Urothelium cell line (cell line): ENCODE data around the gene CYB5B.
A peak's percentile ranks its signal among the peaks of the same experiment; 100 is the strongest.
"Not testable (repeated sequence)": the region's sequence is repeated elsewhere in the genome, so short reads cannot be mapped to it uniquely, and the experiment has no call there.

ENCODE experiments used
- DNase-seq: peaks from one replicate; pipeline ENCODE4 v3.0.0; 2011; ENCODE audit warnings: low spot score, mixed read lengths
- FAIRE-seq: peaks from 2 replicates; lab custom pipeline; 2011; peaks lifted over from hg19 to GRCh38; lab: Jason Lieb, UNC

CYB5B gene

DNA sequence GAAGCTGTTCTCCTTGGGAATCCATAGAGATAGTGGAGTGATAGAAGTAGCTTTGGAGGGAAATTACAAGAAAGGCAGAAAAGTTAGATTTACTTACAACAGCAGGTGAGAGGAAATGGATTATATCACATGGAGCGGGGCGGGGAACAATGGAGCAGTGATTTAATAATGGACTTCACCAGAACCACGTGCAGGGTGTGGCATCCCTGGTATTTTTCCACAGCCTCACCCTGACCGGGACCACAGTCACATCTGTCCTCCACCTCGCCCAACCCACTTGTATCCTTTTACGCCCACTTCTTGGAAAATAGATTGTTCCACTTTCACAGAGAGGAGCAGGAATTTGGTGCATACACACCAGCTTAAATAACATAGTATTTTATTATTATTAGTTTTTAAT is 15.9 kb upstream of the CYB5B start:
- DNase-seq (peak; percentile 38), FAIRE-seq (no peak)

DNA sequence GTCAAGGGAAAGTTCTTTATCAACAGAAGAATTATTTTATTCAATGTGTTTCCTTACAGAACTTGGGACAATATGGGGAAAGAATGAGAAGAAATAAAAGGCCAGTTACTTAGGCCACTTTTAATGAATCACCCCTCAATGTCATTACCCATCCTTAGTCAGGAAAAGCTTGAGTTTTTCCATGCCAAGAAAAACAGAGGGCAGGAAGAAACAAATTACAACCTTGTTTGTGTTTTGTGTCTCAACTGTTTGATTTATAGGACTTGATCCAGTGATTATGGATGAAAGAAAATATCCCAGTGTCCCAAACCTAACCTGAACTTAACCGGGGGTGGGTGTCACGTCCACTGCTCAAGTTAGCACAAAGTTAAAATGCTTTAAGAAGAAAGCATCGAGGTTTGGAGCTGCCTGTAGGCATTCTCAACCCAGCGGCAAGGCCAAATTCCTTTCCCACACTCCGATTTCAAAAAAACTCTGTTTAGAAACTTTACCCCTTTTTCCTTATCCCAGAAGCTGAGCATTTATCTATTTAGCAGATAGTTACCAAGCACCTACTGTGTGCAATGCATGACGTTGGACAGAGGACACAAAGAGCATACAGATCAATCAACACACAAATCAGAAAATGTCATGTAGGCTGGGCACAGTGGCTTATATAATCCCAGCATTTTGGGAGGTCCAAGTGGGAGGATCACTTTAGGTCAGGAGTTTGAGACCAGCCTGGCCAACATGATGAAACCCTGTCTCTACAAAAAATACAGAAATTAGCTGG is 14.0 kb upstream of the CYB5B start:
- no peak for DNase-seq
- FAIRE-seq, result no peak

DNA sequence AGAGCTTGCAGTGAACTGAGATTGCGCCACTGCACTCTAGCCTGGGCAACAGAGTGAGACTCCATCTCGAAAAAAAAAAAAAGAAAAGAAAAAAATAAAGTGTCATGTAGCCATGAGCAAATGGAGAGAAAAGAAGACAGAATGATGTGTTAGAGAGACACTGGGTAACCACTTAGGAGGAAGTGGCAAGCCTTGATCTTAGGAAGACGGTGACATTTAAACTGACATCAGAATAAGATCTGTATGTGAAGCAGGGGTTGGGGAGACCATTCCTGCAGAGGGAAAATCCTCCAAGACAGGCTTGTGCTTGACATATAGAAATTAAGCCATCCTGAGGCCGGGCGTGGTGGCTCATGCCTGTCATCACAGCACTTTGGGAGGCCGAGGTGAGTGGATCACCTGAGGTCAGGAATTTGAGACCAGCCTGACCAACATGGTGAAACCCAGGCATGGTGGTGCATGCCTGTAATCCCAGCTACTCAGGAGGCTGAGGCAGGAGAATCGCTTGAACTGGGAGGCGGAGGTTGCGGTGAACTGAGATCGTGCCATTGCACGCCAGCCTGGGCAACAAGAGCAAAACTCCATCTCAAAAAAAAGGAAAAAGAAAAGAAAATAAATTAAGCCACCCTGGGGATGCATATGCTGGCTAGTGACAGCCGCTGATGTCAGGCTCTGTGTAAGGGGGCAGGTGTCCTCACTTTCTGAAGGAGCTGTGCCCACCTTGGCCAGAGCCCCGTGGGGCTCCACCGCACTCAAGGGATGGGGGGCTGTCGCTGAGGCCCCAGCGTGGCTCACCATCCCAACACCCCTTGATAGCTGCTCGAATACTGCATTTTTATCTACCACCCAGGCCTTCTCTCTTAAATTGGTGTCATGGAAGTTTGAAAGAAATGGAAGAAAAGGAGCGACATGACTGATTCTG is 13.1 kb upstream of the CYB5B start:
- DNase-seq (no peak), FAIRE-seq (no peak)

DNA sequence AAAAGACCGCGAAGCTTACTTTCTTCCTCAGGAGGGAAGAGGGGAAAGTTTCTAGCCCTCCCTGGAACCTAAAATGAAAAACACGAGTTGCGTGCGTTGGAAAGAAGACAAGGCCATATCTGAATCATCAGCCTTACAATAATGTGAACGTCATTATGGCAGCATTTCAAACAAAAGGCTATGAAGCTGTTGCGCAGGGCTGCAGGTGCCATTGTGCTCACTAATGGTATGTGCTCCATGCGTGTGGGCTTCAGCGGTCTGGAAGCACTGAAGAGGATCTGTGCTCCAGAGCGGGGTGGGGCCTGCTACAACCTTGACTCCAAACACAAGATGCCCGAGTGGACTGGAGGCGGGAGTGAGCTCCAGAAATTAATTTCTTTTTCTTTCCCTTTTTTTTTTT is 12.1 kb upstream of the CYB5B start:
- DNase-seq (no peak), FAIRE-seq (no peak)

DNA sequence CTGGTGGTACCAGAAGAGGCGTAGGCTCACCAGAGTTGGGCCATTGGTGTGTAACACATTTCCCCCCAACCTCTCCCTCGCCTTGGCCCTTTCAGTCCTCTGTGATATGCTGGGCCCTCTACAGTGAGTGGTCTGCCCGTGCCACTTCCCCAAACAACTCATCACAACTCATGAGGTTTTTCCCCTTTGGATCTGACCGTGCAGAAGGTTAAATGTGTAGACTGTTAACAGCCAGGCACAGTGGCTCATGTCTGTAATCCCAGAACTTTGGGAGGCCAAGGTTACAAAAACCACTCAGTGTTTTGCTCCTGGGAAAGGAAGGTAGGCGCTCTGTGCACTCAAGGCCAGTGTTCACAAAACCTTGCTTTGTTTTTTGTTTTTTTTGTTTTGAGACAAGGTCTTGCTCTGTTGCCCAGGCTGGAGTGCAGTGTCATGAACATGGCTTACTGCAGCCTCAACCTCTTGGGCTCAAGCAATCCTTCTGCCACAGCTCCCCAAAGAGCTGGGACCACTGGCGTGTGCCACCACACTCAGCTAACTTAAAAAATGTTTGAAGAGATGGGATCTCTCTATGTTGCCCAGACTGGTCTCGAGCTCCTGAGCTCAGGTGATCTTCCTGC is 11.3 kb upstream of the CYB5B start:
- no peak for DNase-seq
- no peak for FAIRE-seq

DNA sequence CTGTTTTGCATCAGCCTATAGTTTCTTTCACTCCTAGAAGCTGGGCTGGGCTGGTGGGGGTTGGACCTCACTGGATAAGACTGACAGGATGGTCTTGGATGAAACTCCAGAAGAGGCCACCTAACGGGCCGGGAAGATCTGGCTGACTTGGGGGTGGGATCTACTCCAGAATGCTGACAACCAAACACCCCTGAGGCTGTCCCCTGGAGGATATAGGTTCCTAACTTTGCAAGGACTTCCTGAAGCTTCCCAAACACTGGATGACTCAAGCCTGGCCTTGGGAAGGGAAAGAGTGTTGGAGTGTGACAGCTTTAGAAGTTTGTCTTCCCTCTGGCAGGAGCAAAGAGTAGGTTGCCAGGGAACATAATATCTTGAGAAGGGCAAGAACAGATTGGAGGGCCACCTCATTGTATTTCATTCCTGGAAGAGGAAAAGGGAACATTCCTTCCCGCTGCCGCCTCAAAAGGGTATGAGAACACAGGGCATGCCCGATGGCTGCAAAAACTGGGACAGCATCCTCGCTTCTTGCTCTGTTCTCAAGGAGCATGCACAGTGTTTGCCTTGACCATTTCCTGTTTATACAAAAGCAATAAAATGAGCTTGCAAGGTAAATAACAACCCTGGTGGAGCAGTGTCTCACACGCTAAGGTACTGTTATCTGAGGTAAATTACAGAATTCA is 6.8 kb upstream of the CYB5B start:
- no peak for FAIRE-seq
- DNase-seq, result no peak

DNA sequence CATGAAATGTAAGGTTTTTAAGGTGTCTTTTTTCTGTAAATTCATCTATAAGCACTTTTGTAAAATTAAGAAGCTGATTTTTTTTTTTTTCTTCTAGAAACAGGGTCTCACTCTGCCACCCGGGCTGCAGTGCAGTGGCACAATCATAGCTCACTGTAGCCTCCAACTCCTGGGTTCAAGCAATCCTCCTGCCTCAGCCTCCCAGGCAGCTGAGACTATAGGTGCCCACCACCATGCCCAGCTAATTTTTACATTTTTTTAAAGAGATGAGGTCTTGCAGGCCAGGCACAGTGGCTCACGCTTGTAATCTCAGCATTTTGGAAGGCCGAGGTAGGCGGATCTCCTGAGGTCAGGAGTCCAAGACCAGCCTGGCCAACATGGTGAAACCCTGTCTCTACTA is 4.5 kb upstream of the CYB5B start:
- no peak for FAIRE-seq

DNA sequence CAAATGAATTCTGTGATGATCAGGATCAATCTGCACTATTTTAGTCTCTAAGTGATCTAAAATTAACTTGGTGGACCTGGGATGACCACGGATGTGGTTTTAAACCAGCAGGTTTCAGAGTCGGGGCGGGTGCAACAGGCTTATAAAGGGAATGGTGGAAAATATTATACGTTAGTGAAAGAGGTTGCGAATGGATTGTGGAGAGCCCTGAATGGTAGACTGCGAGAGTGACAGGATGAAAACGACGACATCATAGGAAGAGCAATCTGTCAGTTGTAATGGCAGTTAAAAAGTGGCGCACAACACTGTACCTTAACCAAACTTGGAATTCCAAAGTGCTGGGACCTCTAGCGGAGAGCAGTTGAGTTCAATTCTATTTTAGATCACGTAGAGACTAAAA is 1.2 kb upstream of the CYB5B start:
- DNase-seq, result no peak
- FAIRE-seq, result no peak

More for the DNA sequence above, 4.5 kb upstream of the CYB5B start:
- no peak for DNase-seq

DNA sequence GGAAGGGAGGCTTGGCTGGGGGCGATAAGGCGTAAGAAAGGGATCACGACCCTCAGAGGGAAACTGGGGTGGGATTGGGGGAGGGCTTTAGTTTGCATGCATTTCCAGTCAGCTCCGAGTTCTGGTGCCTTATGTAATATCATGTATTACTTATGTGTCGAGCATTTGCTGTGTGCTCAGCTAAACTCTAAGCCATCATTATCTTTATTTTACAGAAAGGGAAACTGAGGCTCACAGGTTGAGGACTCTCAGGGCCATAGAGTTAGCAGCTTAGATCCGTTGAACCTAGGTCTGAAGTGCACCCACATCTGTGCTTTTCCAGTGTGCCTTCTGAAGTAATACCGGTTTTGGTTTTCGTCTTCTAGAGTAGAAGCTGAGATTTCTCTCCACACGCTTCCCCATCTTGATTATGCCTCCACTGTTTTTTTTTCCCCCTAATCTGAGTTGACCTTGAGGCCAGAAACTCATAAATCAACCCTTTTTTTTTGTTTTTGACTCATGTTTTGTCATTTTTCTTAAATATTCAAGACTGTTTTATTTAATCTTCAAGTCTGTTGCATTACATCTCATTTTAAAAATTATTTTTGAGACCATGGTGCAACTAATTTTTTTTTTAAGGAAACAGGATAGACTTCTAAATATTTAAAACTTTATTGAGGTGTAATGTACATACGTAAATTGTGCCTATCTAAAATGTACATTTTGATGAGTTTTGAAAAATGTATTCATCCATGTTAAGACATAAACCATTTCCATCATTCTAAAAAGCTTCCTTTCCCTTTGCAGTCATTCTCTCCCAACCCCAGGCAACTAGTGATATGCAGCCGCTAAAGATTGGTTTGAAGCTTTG is 741 bp downstream of the CYB5B start:
- no peak for DNase-seq

DNA sequence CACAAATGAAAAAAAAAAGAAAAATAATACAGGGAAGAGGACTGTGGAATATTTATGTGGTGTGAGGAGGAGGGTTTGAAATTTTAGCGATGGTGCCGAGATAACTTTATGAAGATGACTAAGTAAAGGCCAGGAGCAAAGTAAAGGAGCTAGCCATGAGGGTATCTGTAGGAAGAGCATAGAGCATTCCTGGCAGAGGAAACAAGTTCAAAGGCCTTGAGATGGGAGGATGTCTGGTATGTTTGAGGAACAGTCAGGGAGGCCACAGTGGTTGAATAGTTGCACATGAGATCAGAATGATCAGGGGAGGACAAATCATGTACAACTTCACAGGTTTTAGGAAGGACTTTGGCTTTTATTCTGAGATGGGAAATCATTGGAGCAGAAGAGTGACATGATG is 4.2 kb downstream of the CYB5B start:
- no peak for DNase-seq
- FAIRE-seq, result no peak

More for the DNA sequence above, 741 bp downstream of the CYB5B start:
- FAIRE-seq, result no peak

DNA sequence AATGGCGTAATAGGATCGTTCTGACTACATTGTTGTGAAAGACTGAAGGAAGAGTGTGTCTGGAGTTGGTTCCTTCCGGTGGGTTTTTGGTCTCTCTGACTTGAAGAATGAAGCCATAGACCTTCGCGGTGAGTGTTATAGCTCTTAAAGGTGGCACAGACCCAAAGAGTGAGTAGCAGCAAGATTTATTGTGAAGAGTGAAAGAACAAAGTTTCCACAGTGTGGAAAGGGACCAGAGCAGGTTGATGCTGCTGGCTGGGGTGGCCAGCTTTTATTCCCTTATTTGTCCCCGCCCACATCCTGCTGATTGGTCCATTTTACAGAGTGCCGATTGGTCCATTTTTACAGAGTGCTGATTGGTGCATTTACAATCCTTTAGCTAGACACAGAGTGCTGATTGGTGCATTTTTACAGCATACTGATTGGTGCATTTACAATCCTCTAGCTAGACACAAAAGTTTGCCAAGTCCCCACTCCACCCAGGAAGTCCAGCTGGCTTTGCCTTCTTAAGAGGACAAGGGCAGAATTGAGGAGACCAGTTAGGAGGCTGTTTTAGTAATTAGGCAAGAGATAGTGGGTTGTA is 4.7 kb downstream of the CYB5B start:
- not testable (repeated sequence) for DNase-seq, FAIRE-seq

DNA sequence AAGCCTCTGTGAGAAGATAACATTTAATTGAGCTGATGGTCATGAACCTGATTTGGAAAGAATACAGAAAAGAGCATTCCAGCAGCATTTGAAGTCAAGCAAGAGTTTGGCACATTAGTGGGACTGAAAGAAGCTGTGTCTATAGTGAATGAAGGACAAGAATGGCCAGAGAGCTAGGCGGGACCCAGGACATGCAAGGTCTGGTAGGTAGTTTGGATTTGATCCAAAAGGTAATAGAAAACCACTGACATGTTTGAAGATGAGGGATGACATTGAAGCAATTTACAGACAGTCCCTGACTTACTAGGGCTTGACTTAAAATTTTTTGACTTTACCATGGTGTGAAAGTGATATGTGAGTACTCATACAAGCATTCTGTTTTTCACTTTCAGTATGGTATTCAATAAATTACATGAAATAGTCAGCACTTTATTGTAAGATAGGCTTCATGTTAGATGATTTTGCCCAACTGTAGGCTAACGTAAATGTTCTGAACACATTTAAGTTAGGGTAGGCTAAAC is 7.6 kb downstream of the CYB5B start:
- DNase-seq (no peak), FAIRE-seq (no peak)

DNA sequence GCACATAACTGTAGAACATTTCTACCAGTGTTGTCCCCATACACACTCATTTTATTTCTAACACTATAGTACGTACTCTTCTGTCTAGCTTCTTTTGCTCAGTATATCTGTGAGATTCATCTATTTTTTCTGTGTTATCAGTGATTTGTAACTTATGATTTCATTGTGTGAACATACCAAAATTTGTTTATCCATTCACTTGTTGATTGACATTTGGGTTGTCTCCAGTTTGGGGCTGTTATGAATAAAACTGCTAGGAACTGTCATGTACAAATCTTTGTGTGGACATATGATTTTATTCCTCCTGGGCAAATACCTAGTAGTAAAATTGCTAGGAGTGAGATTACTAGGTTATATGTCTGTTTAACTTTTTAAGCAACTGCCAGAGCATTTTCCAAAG is 9.6 kb downstream of the CYB5B start:
- no peak for FAIRE-seq

DNA sequence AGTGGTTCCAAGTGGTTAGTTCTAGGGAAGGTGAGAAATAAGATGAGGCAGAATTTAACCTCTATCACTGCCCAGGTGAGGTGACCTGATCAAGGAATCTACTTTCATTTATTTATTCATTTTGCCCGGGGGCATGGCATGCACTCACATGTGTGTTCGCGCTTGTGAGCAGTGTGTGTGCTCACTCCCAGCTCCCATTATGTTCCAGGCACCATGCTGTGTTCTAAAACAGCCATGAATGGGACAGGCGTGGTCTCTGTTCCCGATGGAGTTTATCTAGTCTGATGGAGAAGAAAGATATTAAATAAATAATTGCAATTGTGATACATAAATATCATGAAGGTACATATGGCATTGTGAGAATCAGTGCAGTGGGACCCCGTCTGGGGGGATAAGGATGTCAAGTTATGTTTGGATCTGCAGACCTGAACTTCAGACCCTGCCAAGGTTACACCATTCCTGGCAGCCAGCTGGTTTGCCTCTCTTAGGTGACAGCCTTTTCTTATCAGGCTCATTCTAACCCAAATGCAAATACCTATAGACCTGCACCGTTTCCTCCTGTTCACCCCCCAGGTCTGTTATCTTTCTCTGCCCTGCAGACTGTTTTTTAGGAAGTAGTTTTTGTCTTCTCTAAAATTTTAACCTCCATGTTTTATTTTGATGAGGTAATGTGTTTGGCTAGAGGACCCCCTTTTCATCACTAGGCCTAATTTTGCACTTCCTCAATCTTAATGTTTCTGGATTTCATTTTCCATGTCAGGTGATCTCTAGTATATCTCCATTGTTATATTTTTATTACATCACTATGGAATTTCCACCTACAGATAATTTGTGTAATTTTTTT is 11.8 kb downstream of the CYB5B start:
- DNase-seq, result no peak

More for the DNA sequence above, 9.6 kb downstream of the CYB5B start:
- DNase-seq, result no peak

DNA sequence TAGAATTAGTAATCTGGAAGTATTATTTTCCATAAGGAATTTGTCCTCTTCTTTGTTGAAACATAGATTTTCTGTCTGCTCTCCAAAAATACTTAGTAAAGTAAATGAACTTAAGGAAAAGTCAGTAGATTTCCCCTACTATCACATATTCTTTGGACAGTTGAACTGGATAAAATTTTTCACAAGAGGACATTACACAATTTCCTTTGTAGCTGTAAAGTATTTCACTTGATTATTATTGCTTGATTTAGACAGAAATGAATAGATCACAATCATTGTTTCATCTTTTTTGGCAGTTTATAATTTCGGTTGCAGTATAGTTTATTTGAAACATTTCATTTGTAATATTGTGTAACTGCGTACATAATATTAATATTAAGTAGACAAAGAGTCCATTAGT is 12.5 kb downstream of the CYB5B start:
- no peak for DNase-seq
- FAIRE-seq, result no peak

More for the DNA sequence above, 11.8 kb downstream of the CYB5B start:
- FAIRE-seq, result no peak

DNA sequence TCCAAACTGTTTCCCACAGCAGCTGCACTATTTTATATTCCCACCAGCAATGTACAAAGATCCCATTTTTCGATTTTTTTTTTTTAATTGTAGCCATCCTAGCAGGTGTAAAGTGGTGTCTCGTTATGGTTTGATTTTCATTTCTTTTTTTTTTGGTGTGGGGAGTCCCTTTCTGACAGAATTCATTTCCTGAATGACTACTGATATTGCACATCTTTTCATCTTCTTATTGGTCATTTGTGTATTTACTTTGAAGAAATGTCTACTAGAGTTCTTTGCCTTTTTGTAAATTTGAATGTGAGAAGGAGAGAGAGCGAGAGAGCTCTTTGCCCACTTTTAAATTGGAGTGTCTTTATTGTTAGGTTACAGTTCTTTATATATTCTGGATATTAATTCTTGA is 14.0 kb downstream of the CYB5B start:
- no peak for DNase-seq
- FAIRE-seq, result no peak

DNA sequence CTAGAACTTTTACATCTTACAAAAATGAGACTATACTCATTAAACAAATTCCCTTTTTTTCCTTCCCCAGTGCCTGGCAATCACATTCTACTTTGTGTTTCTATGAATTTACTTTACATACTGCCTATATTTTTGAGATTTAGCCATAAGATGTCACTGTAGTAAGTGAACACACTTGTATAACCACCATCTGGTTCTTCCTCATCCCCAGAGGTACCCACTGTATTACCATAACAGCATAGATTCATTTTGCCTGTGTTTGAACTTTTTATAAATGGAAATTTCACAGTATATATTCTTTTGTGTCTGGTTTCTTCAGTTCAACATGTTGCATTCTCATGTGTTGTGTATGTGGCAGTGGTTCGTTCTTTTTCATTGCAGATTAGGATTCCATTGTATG is 15.8 kb downstream of the CYB5B start:
- DNase-seq (no peak), FAIRE-seq (no peak)

DNA sequence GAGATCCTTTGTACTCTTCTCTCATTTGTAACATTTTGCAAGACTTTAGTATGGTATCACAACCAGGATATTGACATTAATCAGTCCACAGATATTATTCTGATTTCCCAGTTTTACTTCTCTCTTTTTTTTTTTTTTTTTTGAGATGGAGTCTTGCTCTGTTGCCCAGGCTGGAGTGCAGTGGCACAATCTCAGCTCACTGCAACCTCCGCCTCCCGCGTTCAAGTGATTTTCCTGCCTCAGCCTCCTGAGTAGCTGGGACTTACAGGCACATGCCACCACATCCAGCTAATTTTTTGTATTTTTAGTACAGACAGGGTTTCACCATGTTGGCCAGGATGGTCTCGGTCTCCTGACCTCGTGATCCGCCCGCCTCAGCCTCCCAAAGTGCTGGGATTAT is 16.6 kb downstream of the CYB5B start:
- not testable (repeated sequence) for FAIRE-seq, DNase-seq
